T-helper 1 cell (primary cell): ENCODE measurements around the gene ABCG4.
"Not testable (repeated sequence)": the region's sequence is repeated elsewhere in the genome, so short reads cannot be mapped to it uniquely, and the experiment has no call there.

Experiments used
- DNase-seq, 5 donors: peaks; one replicate each; pipeline ENCODE4 v3.0.0-alpha.2; 2012 to 2020

Gene ABCG4

GRCh38 chr11:119116235-119116594 is 32.6 kb upstream of the ABCG4 start:
- no peak for DNase-seq

GRCh38 chr11:119116601-119117000 is 32.3 kb upstream of the ABCG4 start:
- DNase-seq: no peak

GRCh38 chr11:119117004-119117706 is 31.7 kb upstream of the ABCG4 start:
- no peak for DNase-seq

- no peak for DNase-seq
These were observed 30.6 kb upstream of the ABCG4 start for GRCh38 chr11:119118227-119118626.

GRCh38 chr11:119118946-119119345 is 29.9 kb upstream of the ABCG4 start:
- DNase-seq: no peak

GRCh38 chr11:119120639-119121007 is 28.2 kb upstream of the ABCG4 start:
- DNase-seq: no peak

- DNase-seq: peak; percentile 99 to 100 (median 100)
These were observed 27.6 kb upstream of the ABCG4 start, which contains the start of gene HINFP for GRCh38 chr11:119121008-119121810. HINFP (plus strand) TSS chr11:119121580; CDS start chr11:119126945, 5,365 bp downstream.

- DNase-seq: no peak
These were observed 27.1 kb upstream of the ABCG4 start for GRCh38 chr11:119121811-119122124.

GRCh38 chr11:119125821-119126220 is 23.0 kb upstream of the ABCG4 start:
- no peak for DNase-seq

- DNase-seq: no peak
These were observed 22.1 kb upstream of the ABCG4 start for GRCh38 chr11:119126675-119127268.

- DNase-seq: no peak
These were observed 18.2 kb upstream of the ABCG4 start for GRCh38 chr11:119130662-119131061.

- DNase-seq: no peak
These were observed 14.4 kb upstream of the ABCG4 start for GRCh38 chr11:119134389-119134978.

- DNase-seq: not testable (repeated sequence)
These were observed 9.6 kb upstream of the ABCG4 start for GRCh38 chr11:119139276-119139675.

GRCh38 chr11:119144825-119145486 is 3.9 kb upstream of the ABCG4 start:
- DNase-seq: peak in 1 of 5 donors; percentile 23

GRCh38 chr11:119145551-119145950 is 3.3 kb upstream of the ABCG4 start:
- no peak for DNase-seq

GRCh38 chr11:119147604-119148333 is 1.1 kb upstream of the ABCG4 start:
- no peak for DNase-seq

GRCh38 chr11:119148720-119149017 is 183 bp upstream of the ABCG4 start:
- no peak for DNase-seq

GRCh38 chr11:119149786-119150275 is 979 bp downstream of the ABCG4 start:
- DNase-seq: no peak

GRCh38 chr11:119152043-119152442 is 3.2 kb downstream of the ABCG4 start:
- no peak for DNase-seq

GRCh38 chr11:119152604-119153003 is 3.8 kb downstream of the ABCG4 start:
- DNase-seq: no peak

GRCh38 chr11:119153049-119153818 is 4.4 kb downstream of the ABCG4 start:
- no peak for DNase-seq

GRCh38 chr11:119154178-119154577 is 5.3 kb downstream of the ABCG4 start:
- DNase-seq: no peak
